Myometrial cell (primary cell): Measurements from ENCODE around the gene DHX16. TPM values are rescaled to one million over a fixed set of nuclear protein-coding genes. Genes with fewer than 3 reads are reported as not detected.

Experiments used
- total RNA-seq: library from RNA; depleted of rRNA; stranded (reverse); fragments of >200 nt; gene quantifications from 2 replicates; pipeline ENCODE4 v1.2.3, GENCODE V29; 2015

The DHX16 gene
- total RNA-seq, result 27.4 and 34.2 TPM in 2 replicates

DNA sequence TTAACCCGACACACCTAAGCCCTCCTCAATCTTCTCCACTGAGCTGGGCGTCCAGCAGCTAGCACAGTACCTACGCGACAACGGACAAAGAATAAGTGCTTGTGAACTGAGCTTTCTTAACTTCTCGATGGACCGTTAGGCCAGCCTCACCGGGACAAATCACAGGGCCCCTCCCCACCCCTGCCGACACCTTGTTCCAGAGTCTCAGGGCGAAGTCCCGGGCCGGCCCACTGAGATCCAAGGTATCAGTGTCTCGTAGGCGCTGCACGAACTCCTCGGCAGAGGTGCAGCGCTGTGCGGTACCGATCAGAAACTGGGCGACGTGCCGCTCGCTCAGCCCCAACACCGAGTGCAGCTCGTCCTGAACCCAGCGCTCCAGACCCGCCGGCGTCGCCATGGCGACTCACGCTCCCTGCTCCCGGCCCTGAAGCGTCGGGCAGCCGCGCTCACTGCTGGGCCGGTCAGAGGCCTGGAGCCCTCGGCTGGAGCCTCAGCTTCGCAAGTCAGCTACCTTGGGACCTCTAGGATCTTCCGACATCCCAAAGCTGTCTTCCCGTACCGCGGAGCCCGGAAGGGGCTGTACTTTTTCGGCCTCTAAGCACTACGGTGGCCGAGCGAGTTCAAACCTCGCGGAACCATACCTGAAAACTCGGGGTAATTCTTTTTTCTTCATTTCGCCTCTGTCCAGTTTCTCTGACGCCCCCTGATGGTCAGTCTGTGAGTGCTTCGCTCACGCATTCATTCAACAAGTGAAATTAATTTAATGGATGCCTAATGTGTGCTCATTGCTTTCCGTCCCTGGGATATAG, at the start of gene DHX16:
DHX16 (minus strand) TSS at position 562 of the 809 bp plus-strand sequence; CDS start at position 397, 165 bp downstream.

DNA sequence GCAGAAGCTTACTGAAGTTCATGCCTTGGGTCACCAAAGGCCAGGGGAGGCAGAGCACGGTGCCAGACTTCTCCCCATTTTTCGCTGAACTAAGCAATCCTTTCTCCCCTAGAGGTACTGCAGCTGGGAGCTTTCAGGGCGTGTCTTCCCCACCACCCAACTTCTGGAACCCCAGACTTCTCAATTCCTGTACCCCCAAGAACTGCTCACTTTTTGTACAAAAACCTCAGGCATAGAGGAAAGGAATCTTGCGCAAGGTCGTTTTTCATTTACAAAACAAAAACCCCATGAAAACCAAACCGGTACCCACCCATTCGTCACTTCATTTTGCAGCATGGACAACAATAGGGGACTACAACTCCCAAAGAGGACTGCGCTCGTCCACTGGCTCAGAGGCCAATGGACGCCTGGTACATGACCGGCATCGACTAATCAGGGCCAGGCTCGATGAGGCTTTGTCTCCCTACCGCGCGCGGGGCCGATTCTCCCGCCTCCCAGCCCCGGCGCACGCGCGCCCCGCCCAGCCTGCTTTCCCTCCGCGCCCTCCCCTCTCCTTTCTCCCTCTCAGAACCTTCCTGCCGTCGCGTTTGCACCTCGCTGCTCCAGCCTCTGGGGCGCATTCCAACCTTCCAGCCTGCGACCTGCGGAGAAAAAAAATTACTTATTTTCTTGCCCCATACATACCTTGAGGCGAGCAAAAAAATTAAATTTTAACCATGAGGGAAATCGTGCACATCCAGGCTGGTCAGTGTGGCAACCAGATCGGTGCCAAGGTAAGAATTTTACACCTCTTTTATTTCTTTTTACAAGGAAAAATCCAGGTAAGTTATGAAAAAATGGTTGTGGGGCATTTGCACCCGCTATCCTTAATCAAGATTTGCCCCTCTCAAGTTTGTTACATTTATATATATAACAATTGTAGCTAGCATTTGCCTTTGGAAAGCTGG, 47.3 kb upstream of the DHX16 start, which contains the start of gene TUBB:
TUBB (plus strand) TSS at position 562 of the 947 bp plus-strand sequence; CDS start at position 717, 155 bp downstream.

DNA sequence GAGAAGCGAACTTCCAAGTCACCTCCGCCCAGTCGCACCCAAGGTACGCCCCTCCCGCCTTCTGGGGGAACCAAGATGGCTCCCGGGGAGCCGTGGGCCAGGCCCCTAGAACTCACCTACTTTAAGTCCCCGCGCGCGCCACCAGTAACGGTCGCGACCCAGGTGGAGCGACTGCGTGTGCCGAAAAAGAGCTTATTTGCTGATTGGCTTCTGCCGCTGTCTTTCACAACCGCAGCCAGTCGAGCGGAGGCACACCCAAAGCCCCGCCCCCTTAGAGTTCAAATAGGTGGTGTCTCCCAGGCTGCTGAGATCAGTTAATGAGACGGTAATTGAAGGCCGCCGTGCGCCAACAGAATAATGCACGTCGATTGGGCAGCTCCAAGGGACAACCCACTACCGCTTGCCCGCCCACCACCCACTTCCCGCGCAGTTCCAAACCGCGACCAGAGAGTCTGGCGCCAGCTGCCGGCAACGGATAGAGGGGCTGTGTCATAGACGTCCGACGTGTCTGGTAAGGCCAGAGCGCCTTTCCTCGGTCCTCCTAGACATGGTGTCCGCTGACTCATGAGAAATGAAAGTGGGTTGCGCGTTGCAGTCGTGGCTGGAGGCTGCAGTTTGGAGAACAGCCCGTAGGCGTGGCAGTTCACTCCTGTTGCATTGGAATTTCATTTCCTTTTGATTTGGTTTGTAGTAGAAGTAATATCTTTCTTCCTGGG, 44.5 kb upstream of the DHX16 start, which contains the start of gene MDC1:
MDC1 (minus strand) TSS at position 153 of the 716 bp plus-strand sequence. CDS start 2,106 bp downstream, outside the sequence.

DNA sequence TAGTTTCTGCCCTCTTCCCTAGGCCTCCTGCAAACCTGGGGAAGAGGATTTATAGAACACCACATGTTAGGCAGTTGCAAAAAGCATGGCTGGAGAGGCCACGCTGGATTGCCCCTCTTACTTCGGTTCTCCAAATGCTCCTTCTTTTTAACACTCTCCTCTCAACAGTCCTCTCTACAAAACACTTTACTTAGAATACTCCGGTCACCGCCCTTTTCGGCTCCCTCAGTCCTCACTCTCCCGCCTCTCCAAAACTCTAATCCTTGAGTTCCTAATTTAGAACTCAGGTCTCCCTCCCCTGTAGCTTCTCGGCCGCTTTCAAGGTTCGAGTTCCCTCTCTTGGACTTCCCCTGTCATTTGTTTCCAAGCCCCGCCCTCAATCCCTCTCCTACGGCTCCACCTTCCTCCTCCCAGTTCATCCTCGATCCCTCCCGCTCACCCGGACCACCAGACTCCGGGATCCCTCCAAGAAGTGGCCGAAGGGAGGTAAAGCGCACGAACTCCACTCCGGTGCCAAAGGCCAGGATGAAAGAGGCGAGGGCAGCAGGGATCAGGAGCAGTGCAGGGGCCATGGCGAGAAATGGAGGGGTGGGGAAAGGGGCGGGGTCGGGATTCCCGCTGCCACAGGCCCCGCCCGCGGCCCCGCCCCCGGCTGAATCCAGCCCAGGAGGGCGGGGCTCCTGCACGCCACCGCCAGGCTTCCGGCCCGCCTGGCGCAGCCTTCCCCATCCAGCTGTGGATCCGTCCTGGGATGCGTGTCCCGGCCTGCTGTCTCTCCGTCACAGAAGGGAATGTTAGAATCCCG, 17.8 kb upstream of the DHX16 start, which contains the start of gene NRM:
NRM (minus strand) TSS at position 582 of the 805 bp plus-strand sequence; CDS start at position 572, 10 bp downstream.

DNA sequence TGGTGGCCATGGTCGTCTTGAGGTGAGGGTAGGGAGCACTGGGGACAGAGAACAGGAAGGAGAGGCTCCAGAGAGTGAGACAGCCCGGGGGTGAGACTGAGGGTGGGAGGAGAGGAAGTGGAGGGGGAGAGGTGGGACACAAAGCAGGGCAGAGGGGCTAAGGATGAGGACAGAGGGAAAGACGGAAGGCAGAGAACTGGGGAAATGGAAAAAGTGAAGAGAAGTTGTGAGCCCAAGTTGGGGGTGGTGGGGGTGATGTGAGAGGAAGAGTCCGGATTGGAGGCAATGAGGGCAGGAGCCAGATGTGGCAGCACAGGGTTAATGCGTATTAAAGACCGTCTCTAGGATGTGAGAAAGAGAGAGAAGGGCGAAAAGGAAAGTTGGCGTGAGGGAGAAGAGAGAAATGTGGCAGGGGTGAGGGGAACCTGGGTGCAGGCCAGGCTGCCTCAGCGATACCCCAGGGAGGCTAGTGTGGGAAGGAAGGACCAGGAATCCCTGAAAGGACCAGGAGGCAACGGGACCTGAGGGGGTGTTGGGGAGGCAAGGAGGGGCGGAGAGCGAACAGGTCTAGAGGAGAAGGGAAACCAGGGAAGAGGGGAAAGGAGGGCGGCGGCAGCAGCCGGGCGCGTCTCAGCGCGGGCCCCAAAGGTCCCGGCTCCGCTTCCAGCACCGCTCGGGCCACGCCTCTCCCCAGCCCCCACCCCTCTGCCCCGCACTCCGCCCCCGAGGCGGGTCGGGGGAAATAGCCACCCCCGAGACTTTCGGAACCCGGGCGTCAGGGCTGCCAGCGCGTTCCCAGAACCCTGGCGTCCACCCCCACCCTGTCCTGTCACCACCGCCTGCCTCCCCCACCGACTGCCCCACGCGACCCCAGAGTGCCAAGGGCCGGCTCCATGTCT, 13.5 kb upstream of the DHX16 start, which contains the start of gene PPP1R18:
PPP1R18 (minus strand) TSS at position 637 of the 899 bp plus-strand sequence; CDS start at position 10, 627 bp downstream.

DNA sequence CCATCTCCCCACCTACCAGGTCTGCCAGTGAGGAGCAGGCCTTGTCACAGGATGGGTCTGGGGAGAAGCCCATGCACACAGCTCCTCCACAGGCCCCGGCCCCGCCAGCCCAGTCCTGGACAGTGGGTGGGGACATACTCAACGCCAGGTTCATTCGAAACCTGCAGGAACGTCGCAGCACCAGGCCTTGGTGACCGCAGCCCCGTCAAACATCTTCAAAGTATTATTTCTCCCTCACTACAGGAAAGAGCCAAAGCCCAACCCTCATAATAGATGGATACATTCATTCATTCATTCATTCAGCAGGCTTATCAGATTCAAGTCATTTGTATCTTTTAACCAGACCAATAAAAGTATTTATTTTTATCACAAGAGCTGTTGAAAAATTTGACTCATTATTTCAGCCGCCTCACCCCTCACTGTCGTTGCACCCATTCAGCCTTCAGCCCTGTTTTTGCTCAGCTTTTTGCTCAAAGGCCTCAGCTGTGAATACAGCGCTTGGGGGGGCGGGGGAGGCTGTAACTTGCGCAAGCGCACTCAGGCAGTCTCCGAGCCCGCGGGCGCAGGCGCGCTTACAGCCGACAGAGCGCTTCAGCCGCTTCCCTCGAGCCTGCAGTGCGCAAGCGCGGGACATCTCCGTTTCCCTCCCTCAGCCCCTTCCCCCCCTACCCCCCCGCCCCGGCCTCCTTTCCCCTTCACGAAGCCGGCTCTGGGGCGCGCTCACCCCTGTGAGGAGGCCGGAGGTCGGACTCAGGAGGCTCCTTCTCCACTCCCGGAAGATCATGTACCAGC, 26.2 kb downstream of the DHX16 start, which contains the start of gene C6orf136:
C6orf136 (plus strand) TSS at position 684 of the 792 bp plus-strand sequence; CDS start at position 783, 99 bp downstream.

DNA sequence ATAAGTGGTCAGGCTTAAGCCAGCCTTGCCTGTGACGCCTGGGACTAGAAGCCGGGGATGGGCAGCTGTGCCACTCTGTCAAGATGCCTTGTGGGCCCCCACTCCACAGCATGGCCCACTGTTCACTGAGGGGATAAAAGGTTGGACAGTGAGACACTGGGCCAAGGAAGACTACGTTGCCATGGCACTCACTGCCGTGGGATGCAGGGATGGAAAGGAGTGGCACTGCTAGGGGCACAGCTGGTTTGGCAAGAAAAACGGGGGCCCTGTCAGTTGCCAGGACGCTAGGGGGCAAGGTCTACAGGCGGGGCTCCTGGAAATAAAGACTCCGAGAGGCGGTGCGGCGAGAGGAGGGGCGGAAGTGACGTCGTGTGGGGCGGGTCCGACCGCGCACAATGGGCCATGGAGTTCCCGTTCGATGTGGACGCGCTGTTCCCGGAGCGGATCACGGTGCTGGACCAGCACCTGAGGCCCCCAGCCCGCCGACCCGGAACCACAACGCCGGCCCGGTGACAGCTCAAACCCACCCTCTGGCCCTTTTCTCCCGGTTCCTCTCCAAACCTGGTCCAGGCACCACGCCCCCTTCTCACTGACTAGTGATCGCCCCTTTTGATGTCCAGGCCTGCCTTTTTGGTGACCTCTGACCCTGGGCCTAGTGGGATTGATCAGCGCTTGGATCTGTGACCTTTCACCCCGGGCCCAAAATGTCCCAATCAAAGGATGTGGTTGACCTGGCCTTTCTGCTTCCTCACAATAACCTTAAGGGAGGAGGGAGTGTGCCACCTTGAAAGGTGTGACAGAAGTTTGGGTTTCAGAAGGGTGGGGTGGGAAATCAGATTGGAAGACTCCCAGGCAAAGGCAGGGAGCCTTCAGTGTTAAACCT, 46.1 kb downstream of the DHX16 start, which contains the start of gene ATAT1:
ATAT1 (plus strand) TSS at position 391 of the 883 bp plus-strand sequence.

DNA sequence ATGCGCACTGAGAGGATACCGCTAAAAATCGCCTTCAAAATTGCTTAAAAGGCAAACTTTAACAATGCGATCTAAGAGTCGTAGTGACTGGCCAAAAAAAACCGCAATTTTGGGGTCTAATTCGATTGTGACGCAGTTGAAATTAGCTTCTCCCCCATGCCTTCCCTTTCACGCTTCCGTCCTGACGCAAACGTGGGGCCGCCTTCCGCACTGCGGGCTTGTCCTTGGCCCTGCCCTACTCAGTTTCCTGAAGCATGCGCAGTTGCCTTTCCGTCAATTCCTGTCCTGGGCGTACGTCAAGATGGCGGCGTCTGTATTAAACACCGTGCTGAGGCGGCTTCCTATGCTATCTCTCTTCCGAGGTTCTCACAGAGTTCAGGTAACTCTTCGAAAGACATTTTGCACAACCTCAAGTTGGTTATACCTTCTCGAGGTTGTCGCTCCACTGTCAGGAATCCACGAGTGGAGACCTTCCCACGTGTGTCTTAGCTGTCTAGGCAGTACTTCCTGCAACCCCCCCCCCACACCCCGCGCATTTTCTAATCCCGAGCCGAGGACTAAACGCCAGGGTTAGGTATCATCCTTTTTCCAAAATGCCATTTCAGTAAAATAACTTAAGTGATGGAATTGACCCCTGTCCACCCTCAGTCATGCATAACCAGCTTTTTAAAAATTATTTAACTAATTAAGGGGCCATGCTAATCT, 55.1 kb downstream of the DHX16 start, which contains the start of gene MRPS18B:
MRPS18B (plus strand) TSS at position 276 of the 705 bp plus-strand sequence; CDS start at position 302, 26 bp downstream.

DNA sequence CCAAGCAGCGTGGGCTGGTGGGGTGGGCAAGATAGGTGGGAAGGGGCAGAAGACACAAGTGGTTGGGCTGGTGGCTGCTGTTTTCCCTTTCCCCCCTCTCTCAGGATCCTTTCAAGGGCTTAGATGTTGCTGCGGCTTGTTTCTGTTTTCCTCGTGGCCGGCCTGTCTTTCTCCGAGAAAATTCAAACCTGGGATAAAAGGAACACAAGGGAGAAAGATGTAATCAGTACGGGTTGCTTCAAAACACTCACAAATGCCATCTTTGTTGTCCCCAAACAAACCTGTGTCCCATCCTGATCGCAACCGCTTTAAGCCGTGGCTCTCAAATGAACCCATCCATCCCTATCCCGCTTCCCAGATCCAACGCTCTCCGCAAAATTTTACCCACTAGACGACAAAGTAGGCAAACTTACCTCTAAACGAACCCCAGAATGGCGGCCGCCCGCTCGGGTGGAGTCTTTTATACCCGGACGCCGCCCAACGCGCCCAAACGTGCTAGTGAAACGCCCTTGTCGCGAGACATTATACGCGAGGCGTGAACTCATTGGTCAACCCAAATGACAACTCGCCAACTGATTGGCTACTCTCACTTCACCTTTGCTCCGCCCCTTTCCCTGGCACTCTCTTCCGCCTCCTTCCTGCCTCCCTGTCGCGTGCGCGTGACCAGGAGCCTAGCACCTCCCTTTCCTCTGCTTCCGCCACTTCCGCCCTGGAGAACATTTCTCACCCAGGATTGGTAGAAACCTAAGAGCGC, 55.8 kb downstream of the DHX16 start, which contains the start of gene PPP1R10:
PPP1R10 (minus strand) TSS at position 433 of the 754 bp plus-strand sequence. CDS start 7,299 bp downstream, outside the sequence.

Other genes with a start within 250 kb of the DHX16 start
- gene HLA-E, start 183.5 kb downstream of the DHX16 start, total RNA-seq, result 231 and 235 TPM in 2 replicates
- gene GNL1, start 116.5 kb downstream of the DHX16 start, total RNA-seq, result 49.1 and 70.9 TPM in 2 replicates
- gene PRR3, start 115.7 kb downstream of the DHX16 start, total RNA-seq, result 5.7 and 7.5 TPM in 2 replicates
- gene ABCF1, start 101.6 kb downstream of the DHX16 start, total RNA-seq, result 22.5 and 32.6 TPM in 2 replicates
- 21.6 and 25.9 TPM in 2 replicates for gene PPP1R10, start 55.8 kb downstream of the DHX16 start, total RNA-seq
- 63.1 and 85.9 TPM in 2 replicates for gene MRPS18B, start 55.2 kb downstream of the DHX16 start, total RNA-seq
- 4.3 TPM in 2 replicates for gene ATAT1, start 46.1 kb downstream of the DHX16 start, total RNA-seq
- 4.3 and 5.2 TPM in 2 replicates for gene C6orf136, start 25.9 kb downstream of the DHX16 start, total RNA-seq
- gene PPP1R18, start 13.6 kb upstream of the DHX16 start, total RNA-seq, result 42.7 and 51.6 TPM in 2 replicates
- gene NRM, start 18.0 kb upstream of the DHX16 start, total RNA-seq, result 7.2 and 10.3 TPM in 2 replicates
- gene MDC1, start 44.3 kb upstream of the DHX16 start, total RNA-seq, result 5.1 and 16.4 TPM in 2 replicates
- gene TUBB, start 47.3 kb upstream of the DHX16 start, total RNA-seq, result 1,612 and 1,663 TPM in 2 replicates
- gene FLOT1, start 69.7 kb upstream of the DHX16 start, total RNA-seq, result 209 and 234 TPM in 2 replicates
- gene IER3, start 71.5 kb upstream of the DHX16 start, total RNA-seq, result 45.0 and 49.6 TPM in 2 replicates
- gene DDR1, start 211.5 kb upstream of the DHX16 start, total RNA-seq, result 15.2 and 28.8 TPM in 2 replicates
- gene GTF2H4, start 235.2 kb upstream of the DHX16 start, total RNA-seq, result 12.4 and 22.3 TPM in 2 replicates
- 17.9 and 20.8 TPM in 2 replicates for gene VARS2, start 241.2 kb upstream of the DHX16 start, total RNA-seq